SU-DHL-6 (cell line): ENCODE results near the gene NUDT19.
A peak's percentile ranks its signal among the peaks of the same experiment; 100 is the strongest.

Experiments used
- H2AFZ ChIP-seq: fragments of 200-600 bp; sonication (generic); 2 replicates; pipeline ENCODE4 v1.6.1; 2014; ENCODE audit warnings: low read depth, mild to moderate bottlenecking, moderate library complexity, mixed read lengths, antibody characterized with exemption, low read length; ENCODE audit not compliant: severe bottlenecking
- H3F3A ChIP-seq: fragments of 200-600 bp; shearing (Covaris generic); 2 replicates; pipeline ENCODE4 v1.6.0; 2016; ENCODE audit warnings: antibody characterized with exemption, mild to moderate bottlenecking; ENCODE audit not compliant: insufficient read depth
- H3K27ac ChIP-seq: fragments of 200-600 bp; sonication (generic); 2 replicates; pipeline ENCODE4 v1.5.1; 2016; ENCODE audit warnings: low read depth, mild to moderate bottlenecking, low read length, moderate library complexity, mixed read lengths
- H3K27me3 ChIP-seq: fragments of 200-600 bp; sonication (generic), shearing (Covaris generic); 2 replicates; pipeline ENCODE4 v1.6.0; 2014; ENCODE audit warnings: mild to moderate bottlenecking, low read length
- H3K36me3 ChIP-seq: fragments of 200-600 bp; sonication (generic); 2 replicates; pipeline ENCODE4 v1.6.1; 2014; ENCODE audit warnings: mild to moderate bottlenecking, low read length, mixed read lengths
- H3K4me2 ChIP-seq: fragments of 300-600, 200-600 bp; shearing (Covaris generic), sonication (generic); 2 replicates; pipeline ENCODE4 v1.6.0; 2014; ENCODE audit warnings: low read length, low read depth, mild to moderate bottlenecking; ENCODE audit not compliant: poor library complexity, severe bottlenecking
- H3K4me3 ChIP-seq: fragments of 200-600 bp; sonication (generic); 2 replicates; pipeline ENCODE4 v1.5.1; 2014; ENCODE audit warnings: antibody characterized with exemption, low read length, mild to moderate bottlenecking, mixed read lengths; ENCODE audit not compliant: insufficient read depth, poor library complexity, severe bottlenecking
- H3K79me2 ChIP-seq: fragments of 200-600 bp; sonication (generic); 2 replicates; pipeline ENCODE4 v1.6.1; 2014; ENCODE audit warnings: mild to moderate bottlenecking, low read length, moderate library complexity; ENCODE audit not compliant: insufficient read depth
- H3K9ac ChIP-seq: fragments of 200-600 bp; sonication (generic); 2 replicates; pipeline ENCODE4 v1.7.0; 2014; ENCODE audit warnings: mild to moderate bottlenecking, low read length
- H3K9me2 ChIP-seq: fragments of 200-600 bp; sonication (generic); replicated peaks from 2 replicates; pipeline ENCODE4 v1.6.1; 2014; ENCODE audit warnings: low read length; ENCODE audit not compliant: insufficient read depth
- H3K9me3 ChIP-seq: fragments of 200-600 bp; sonication (generic); 2 replicates; pipeline ENCODE4 v1.6.1; 2014; ENCODE audit warnings: low read length, mixed read lengths; ENCODE audit not compliant: insufficient read depth
- H4K20me1 ChIP-seq: fragments of 200-600 bp; sonication (generic); 2 replicates; pipeline ENCODE4 v1.6.1; 2014; ENCODE audit warnings: low read depth, mild to moderate bottlenecking, antibody characterized with exemption, low read length, moderate library complexity, mixed read lengths
- CTCF ChIP-seq: fragments of 200-600 bp; sonication (generic); IDR thresholded peaks from one replicate; pipeline ENCODE4 v1.5.1; 2017; ENCODE audit warnings: antibody characterized with exemption, mild to moderate bottlenecking, low read length, moderate library complexity; ENCODE audit not compliant: insufficient read depth, poor library complexity, severe bottlenecking
- EZH2phosphoT487 ChIP-seq: fragments of 200-600 bp; sonication (generic), shearing (Covaris generic); conservative IDR thresholded peaks from 2 replicates; pipeline ENCODE4 v1.6.1; 2018; ENCODE audit warnings: mild to moderate bottlenecking, antibody characterized with exemption, low read length, moderate library complexity, mixed read lengths

The NUDT19 gene

GRCh38 chr19:32676186-32676894, 15.3 kb upstream of the NUDT19 start:
- H3K9me3 ChIP-seq: no peaks in the 10 kb centered on the region

GRCh38 chr19:32676895-32677359, 14.7 kb upstream of the NUDT19 start:
- TF ChIP-seq EZH2phosphoT487 (no peak), CTCF (no peak)
- H3K4me3 ChIP-seq: no peak overlapping the region
- H3K9me3 ChIP-seq: no peaks in the 10 kb centered on the region
- peaks cover 13% of the 10 kb centered on the region; the same call in 1 of the 2 replicates for H4K20me1 ChIP-seq
- peaks cover 30% of the 10 kb centered on the region for H3K79me2 ChIP-seq
- H3K9me2 ChIP-seq: no peaks in the 10 kb centered on the region
- no peak overlapping the region for H3K9ac ChIP-seq
- no peak overlapping the region for H3K4me2 ChIP-seq
- no peak overlapping the region for H2AFZ ChIP-seq
- H3K27me3 ChIP-seq: no peaks in the 10 kb centered on the region
- H3F3A ChIP-seq: no peaks in the 10 kb centered on the region
- H3K36me3 ChIP-seq: no peaks in the 10 kb centered on the region
- H3K27ac ChIP-seq: no peak overlapping the region

More at GRCh38 chr19:32676186-32676894, 15.3 kb upstream of the NUDT19 start:
- Histone ChIP-seq H4K20me1 (peaks cover 13% of the 10 kb centered on the region; the same call in 1 of the 2 replicates), H3K4me3 (peak overlapping the region; percentile 62), H3K27me3 (no peaks in the 10 kb centered on the region), H3K79me2 (peaks cover 36% of the 10 kb centered on the region), H3K27ac (no peak overlapping the region), H3F3A (no peaks in the 10 kb centered on the region), H3K9me2 (no peaks in the 10 kb centered on the region), H3K9ac (0 out of 2 replicates have a peak overlapping the region, but pooled peaks have one; percentile 81), H2AFZ (peak overlapping the region; percentile 71), H3K4me2 (peak overlapping the region; percentile 68), H3K36me3 (no peaks in the 10 kb centered on the region)
- no peak for TF ChIP-seq CTCF
- no peak for TF ChIP-seq EZH2phosphoT487

- Histone ChIP-seq H3K9me3 (no peaks in the 10 kb centered on the region), H3K9me2 (no peaks in the 10 kb centered on the region), H3K36me3 (no peaks in the 10 kb centered on the region), H3K9ac (no peak overlapping the region), H2AFZ (no peak overlapping the region), H3K27ac (no peak overlapping the region), H3K27me3 (no peaks in the 10 kb centered on the region), H3K79me2 (peaks cover 23% of the 10 kb centered on the region), H4K20me1 (peaks cover 6% of the 10 kb centered on the region; the same call in 1 of the 2 replicates), H3F3A (no peaks in the 10 kb centered on the region), H3K4me3 (no peak overlapping the region), H3K4me2 (no peak overlapping the region)
- TF ChIP-seq EZH2phosphoT487 (no peak), CTCF (no peak)
Measured at GRCh38 chr19:32677657-32678056, 14.0 kb upstream of the NUDT19 start.
